HG02571 (cell line): ENCODE data around the gene CLDN7.
"Not testable (repeated sequence)": the region's sequence is repeated elsewhere in the genome, so short reads cannot be mapped to it uniquely, and the experiment has no call there.

Experiments used
- ATAC-seq: cut with Tn5 transposase; IDR thresholded peaks from one replicate; pipeline ENCODE4 v1.9.1; 2021; ENCODE audit warnings: mild to moderate bottlenecking, moderate library complexity; ENCODE audit not compliant: unreplicated experiment

Gene CLDN7

GRCh38 chr17:7256766-7257456, 5.4 kb downstream of the CLDN7 start:
- no peak for ATAC-seq

DNA sequence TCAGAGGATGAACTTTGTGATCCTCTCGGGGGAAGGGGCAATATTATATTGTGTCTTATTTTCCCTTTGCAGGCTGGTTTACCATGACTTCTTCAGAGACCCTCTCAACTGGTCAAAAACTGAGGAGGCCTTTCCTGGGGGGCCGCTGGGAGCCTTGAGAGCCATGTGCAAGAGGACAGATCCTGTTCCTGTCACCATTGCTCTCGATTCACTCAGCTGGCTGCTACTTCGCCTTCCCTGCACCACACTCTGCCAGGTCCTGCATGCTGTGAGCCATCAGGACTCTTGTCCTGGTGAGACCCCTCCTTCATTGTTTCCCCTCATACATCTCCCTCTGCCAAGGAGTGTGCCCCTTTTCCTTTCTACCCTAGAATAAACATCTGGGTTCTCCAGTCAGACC, 7.8 kb downstream of the CLDN7 start:
- ATAC-seq = no peak

DNA sequence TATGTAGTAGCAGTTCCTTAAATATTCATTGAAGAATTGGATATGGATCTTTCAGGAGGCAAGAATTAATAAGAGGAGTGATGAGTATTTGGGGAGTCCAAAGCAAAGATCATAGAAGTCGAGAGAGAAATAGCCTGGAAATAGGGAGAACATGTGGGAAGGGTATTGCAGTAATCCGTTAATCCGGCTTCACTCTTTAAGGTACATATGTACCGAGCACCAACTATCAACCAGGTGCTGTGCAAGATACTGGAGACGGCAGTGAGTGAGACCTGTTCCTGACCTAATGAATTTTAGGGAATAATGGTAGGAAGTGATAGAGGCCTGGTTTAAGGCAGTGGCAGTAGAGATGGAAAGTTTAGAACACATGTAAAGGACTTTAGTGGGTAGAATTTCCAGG, 9.2 kb downstream of the CLDN7 start:
- ATAC-seq = no peak

DNA sequence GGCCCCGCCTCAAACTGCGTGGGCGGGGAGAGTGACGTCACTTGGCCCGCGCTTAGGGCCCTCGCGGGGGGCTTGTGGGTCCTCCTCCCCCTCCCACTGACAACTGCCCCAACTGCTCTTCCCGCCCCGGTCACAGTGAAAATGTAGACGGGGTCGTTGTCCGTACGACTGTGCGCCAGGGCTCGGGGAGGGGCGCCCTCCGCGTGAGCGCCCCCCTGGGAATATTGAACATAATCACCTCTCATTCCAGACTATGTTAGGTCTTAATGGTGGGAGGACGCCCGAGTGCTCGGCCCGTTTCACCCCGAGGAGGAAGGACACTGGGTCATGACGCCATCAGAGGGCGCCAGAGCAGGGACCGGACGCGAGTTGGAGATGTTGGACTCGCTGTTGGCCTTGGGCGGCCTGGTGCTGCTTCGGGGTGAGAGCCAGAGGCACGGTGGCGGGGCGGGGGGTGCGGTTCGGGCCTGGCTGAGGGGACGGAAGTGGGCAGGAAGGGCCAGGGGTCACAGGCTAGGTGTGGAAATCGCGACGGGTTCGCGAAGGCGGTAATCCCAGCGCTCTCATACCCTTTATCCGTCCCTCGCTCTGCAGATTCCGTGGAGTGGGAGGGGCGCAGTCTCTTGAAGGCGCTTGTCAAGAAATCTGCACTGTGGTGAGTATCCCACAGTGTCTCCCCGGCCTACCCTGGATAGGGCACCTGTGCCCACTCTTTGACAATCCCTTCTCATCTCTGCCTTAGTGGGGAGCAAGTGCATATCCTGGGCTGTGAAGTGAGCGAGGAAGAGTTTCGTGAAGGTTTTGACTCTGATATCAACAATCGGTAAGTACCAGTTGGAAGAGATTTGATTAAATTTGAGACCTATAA, 9.9 kb downstream of the CLDN7 start, which contains the start of gene ELP5:
Gene ELP5 (plus strand): TSS at position 40 of the 868 bp plus-strand sequence. CDS start 336 bp downstream, at position 376.
- peak; percentile 47 for ATAC-seq

- ATAC-seq = peak; percentile 89
Measured at GRCh38 chr17:7251661-7252175, 10.6 kb downstream of the CLDN7 start, which contains the start of gene CTDNEP1. Gene CTDNEP1, minus strand, starts transcription at chr17:7251734. Its CDS starts 438 bp downstream, at chr17:7251296.

DNA sequence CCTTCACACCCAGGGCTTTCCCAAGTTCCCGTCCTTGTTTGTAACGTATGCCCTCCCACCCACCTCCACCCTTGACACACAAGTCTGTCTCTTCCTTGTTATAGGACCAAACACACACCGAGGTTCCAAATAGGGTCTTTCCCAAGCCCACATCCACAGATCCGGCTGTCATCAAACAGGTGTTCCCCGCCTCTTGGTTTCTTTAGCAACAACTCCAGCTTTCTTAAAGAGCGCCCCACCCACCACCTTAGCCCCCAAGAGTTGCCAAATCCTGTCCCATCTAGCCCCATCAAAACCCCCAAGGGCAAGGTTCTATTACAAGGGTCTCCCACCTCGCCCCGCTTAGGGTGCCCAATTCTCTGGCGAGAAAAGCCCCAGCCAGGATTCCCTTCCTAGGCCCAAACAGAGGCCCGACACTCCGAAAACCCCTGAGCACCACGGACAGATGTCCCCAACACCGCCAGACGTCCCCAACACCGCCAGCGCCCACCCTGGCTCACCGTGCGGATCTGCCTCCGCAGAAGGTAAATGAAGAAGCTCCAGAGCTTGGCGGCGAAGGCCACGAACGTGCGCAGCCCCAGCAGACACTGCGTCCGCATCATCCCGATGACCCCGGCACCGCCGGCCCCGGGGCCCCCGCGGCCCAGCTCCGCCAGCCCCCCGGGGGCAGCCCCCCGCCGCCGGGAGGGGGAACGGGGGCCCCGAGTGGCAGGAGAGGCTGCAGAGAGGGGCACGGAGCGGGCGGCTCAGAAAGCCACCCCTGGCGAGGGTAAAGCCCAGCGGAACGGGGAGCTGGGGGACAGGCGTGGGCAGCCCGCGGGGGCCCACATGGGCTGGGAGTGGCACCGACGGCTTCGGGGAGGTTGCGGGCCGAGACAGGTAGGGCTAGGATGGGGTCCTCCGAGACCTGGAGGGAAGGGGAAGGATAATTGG, 11.3 kb downstream of the CLDN7 start:
- no peak for ATAC-seq

DNA sequence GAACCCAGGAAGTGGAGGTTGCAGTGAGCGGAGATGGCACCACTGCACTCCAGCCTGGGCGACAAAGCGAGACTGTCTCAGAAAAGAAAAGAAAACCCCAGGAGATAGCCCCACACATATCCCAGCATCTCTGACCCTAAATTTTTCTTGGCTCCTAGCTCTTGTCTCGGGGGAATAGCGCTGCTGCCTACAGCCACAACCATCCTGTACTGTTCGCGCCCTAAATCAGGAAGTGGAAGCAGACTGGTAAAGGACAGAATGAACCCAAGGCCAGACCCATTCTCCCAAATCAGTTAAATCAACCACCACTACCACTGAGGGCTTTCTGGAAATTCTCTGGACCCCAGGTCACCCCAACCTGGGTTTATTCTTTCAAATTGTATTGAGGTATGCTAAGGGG, 12.4 kb downstream of the CLDN7 start:
- no peak for ATAC-seq

- no peak for ATAC-seq
Measured at GRCh38 chr17:7249214-7249613, 13.1 kb downstream of the CLDN7 start.

- no peak for ATAC-seq
Measured at GRCh38 chr17:7248796-7249195, 13.5 kb downstream of the CLDN7 start.

DNA sequence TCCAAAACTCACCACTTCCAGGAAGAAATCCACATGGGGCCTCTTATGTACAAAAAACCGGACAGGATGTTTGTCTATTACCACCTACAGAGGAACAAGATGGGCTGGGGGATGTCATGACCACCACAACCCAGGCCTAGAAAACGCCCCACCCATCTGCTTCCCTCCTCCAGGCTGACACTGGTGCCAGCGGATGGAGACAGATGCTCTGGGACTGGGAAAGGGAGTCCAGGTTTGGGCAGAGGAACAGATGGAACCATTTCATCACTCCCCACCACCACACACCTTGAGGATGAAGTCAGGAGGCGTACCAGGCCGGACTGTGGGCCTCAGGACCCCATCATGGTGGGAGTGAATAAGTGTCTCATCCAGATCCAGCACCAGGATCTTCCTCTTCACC, 15.5 kb downstream of the CLDN7 start:
- ATAC-seq = no peak

- ATAC-seq = not testable (repeated sequence)
Measured at GRCh38 chr17:7243838-7244237, 18.4 kb downstream of the CLDN7 start.

GRCh38 chr17:7243453-7243729, 18.9 kb downstream of the CLDN7 start:
- ATAC-seq = no peak

GRCh38 chr17:7242717-7243452, 19.4 kb downstream of the CLDN7 start:
- peak; percentile 38 for ATAC-seq

GRCh38 chr17:7241783-7242716, 20.2 kb downstream of the CLDN7 start, which contains the start of gene GABARAP:
Gene GABARAP, minus strand, starts transcription at chr17:7242449. Its CDS starts 119 bp downstream, at chr17:7242330.
- ATAC-seq = no peak

- ATAC-seq = no peak
Measured at GRCh38 chr17:7241090-7241733, 21.1 kb downstream of the CLDN7 start.

- ATAC-seq = no peak
Measured at GRCh38 chr17:7240375-7240774, 21.9 kb downstream of the CLDN7 start.

GRCh38 chr17:7239091-7240027, 22.9 kb downstream of the CLDN7 start, which contains the start of gene PHF23:
Gene PHF23, minus strand, starts transcription at chr17:7239457. Its CDS starts 178 bp downstream, at chr17:7239279.
- ATAC-seq = peak; percentile 48
